ENCODE data around the gene STAG1.

DNA sequence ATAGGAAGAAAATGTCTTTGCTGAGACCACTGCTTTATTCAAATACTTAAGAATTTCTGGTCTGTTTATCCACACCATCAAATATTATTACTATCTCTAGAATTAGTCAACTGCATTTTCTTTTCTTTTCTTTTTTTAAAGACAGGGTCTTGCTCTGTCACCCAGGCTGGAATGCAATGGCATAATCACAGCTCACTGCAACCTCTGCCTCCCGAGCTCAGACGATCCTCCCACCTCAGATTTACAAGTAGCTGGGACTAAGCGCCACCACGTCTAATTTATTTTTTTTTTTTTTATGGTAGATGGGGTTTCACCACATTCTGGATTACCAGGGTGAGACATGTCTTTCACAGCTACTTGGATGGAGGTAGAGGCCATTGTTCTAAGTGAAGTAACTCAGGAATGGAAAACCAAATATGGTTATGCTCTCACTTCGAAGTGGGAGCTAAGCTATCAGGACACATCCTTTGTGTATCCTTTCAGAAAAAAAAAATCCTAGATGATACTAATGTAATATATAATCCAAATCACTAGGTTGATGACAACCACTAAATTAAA is 52.8 kb downstream of the STAG1 start:
- no peak for TF ChIP-seq RAD21 (conservative IDR thresholded peaks at IDR 0.05)
- no peak for TF ChIP-seq EZH2 (IDR thresholded peaks at IDR 0.05; ENCODE audit: borderline replicate concordance, insufficient read depth, low read length, poor library complexity, severe bottlenecking)
- TF ChIP-seq, protein P1, sequence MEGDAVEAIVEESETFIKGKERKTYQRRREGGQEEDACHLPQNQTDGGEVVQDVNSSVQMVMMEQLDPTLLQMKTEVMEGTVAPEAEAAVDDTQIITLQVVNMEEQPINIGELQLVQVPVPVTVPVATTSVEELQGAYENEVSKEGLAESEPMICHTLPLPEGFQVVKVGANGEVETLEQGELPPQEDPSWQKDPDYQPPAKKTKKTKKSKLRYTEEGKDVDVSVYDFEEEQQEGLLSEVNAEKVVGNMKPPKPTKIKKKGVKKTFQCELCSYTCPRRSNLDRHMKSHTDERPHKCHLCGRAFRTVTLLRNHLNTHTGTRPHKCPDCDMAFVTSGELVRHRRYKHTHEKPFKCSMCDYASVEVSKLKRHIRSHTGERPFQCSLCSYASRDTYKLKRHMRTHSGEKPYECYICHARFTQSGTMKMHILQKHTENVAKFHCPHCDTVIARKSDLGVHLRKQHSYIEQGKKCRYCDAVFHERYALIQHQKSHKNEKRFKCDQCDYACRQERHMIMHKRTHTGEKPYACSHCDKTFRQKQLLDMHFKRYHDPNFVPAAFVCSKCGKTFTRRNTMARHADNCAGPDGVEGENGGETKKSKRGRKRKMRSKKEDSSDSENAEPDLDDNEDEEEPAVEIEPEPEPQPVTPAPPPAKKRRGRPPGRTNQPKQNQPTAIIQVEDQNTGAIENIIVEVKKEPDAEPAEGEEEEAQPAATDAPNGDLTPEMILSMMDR (IDR thresholded peaks at IDR 0.05; ENCODE audit: poor library complexity, severe bottlenecking): no peak
- TF ChIP-seq, protein P2, sequence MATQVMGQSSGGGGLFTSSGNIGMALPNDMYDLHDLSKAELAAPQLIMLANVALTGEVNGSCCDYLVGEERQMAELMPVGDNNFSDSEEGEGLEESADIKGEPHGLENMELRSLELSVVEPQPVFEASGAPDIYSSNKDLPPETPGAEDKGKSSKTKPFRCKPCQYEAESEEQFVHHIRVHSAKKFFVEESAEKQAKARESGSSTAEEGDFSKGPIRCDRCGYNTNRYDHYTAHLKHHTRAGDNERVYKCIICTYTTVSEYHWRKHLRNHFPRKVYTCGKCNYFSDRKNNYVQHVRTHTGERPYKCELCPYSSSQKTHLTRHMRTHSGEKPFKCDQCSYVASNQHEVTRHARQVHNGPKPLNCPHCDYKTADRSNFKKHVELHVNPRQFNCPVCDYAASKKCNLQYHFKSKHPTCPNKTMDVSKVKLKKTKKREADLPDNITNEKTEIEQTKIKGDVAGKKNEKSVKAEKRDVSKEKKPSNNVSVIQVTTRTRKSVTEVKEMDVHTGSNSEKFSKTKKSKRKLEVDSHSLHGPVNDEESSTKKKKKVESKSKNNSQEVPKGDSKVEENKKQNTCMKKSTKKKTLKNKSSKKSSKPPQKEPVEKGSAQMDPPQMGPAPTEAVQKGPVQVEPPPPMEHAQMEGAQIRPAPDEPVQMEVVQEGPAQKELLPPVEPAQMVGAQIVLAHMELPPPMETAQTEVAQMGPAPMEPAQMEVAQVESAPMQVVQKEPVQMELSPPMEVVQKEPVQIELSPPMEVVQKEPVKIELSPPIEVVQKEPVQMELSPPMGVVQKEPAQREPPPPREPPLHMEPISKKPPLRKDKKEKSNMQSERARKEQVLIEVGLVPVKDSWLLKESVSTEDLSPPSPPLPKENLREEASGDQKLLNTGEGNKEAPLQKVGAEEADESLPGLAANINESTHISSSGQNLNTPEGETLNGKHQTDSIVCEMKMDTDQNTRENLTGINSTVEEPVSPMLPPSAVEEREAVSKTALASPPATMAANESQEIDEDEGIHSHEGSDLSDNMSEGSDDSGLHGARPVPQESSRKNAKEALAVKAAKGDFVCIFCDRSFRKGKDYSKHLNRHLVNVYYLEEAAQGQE (IDR thresholded peaks at IDR 0.05; ENCODE audit: borderline replicate concordance): no peak

Measured in neural cell (in vitro differentiated cells).